Placental pericyte (primary cell): ENCODE results near the gene GATAD1. TPM values are rescaled to one million over a fixed set of nuclear protein-coding genes. Genes with fewer than 3 reads are reported as not detected.

ENCODE experiments used
- total RNA-seq: library from RNA; depleted of rRNA; stranded (reverse); fragments of >200 nt; gene quantifications from 2 replicates; pipeline ENCODE4 v1.2.3, GENCODE V29; 2012

GATAD1 gene
- 21.8 and 24.3 TPM in 2 replicates for total RNA-seq

GRCh38 chr7:92447345-92448204, at the start of gene GATAD1:
TSS of gene GATAD1 (plus strand) at chr7:92447482. CDS start at chr7:92447730, 248 bp downstream.

GRCh38 chr7:92477681-92478080, 30.4 kb downstream of the GATAD1 start, which contains the start of gene ERVW-1:
TSS of gene ERVW-1 (minus strand) at chr7:92477946. CDS start at chr7:92470381, 7,565 bp downstream.

Other genes starting within 250 kb of the GATAD1 start
- 50.8 and 53.5 TPM in 2 replicates for gene KRIT1, start 201.6 kb upstream of the GATAD1 start, total RNA-seq
- 49.5 and 60.6 TPM in 2 replicates for gene ANKIB1, start 201.5 kb upstream of the GATAD1 start, total RNA-seq
- not detected in 2 replicates for gene ERVW-1, start 30.5 kb downstream of the GATAD1 start, total RNA-seq
- 10.9 and 15.7 TPM in 2 replicates for gene PEX1, start 81.0 kb downstream of the GATAD1 start, total RNA-seq
- gene RBM48, start 81.3 kb downstream of the GATAD1 start, total RNA-seq: 4.8 and 9.3 TPM in 2 replicates
- 11.4 and 19.6 TPM in 2 replicates for gene FAM133B, start 142.9 kb downstream of the GATAD1 start, total RNA-seq